ENCODE data around the gene STAM.

STAM gene

DNA sequence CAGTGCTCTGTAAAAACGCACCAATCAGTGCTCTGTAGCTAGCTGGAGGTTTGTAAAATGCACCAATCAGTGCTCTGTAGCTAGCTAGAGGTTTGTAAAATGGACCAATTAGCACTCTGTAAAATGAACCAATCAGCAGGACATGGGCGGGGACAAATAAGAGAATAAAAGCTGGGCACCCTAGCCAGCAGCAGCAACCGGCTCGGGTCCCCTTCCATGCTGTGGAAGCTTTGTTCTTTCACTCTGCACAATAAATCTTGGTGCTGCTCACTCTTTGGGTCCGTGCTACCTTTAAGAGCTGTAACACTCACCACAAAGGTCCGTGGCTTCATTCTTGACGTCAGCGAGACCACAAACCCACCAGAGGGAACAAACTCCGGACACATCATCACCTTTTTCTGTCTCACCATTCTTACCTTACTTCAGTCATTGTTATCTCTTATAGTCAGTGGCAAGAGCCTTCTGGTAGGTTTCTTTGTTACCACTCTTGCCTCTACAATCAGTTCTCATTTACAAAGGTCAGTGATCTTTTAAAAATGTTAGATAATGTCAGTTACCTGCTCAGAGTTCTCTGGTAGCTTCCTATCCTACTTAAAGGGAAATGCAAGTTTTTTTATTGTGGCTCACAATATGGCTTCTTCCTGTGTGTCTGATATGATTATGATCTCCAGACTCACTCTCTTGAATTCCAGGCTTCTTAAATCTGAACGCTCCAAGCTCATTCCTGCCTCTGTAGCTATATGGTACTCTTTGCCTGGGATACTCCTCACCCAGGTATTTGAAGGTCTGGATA, 4.5 kb downstream of the STAM start:
- no peaks in the 10 kb centered on the region for H3K36me3 ChIP-seq (ENCODE audit: control insufficient read depth in 2 of 2, insufficient read depth in 2 of 2, low read length in 2 of 2)
- no peaks in the 10 kb centered on the region for H3K27me3 ChIP-seq (ENCODE audit: control insufficient read depth in 1 of 2, insufficient read depth in 2 of 2, low read length in 2 of 2)
- H3K27ac ChIP-seq (ENCODE audit: low read length) = no peak overlapping the region
- H3K4me3 ChIP-seq (ENCODE audit: low read length in 2 of 2) = no peak overlapping the region
- no peak overlapping the region for H3K9ac ChIP-seq (ENCODE audit: low read length in 2 of 2)
- H3K9me3 ChIP-seq (ENCODE audit: control insufficient read depth in 2 of 2, low read length in 2 of 2) = no peaks in the 10 kb centered on the region
- H3K4me1 ChIP-seq (ENCODE audit: control insufficient read depth, insufficient read depth, low read length) = peaks cover 6% of the 10 kb centered on the region

GRCh38 chr10:17649052-17649451, 5.1 kb downstream of the STAM start:
- H3K9ac ChIP-seq (ENCODE audit: low read length in 2 of 2) = no peak overlapping the region
- no peak overlapping the region for H3K4me3 ChIP-seq (ENCODE audit: low read length in 2 of 2)
- H3K27me3 ChIP-seq (ENCODE audit: control insufficient read depth in 1 of 2, insufficient read depth in 2 of 2, low read length in 2 of 2) = no peaks in the 10 kb centered on the region
- no peaks in the 10 kb centered on the region for H3K9me3 ChIP-seq (ENCODE audit: control insufficient read depth in 2 of 2, low read length in 2 of 2)
- no peak overlapping the region for H3K27ac ChIP-seq (ENCODE audit: low read length)
- H3K36me3 ChIP-seq (ENCODE audit: control insufficient read depth in 2 of 2, insufficient read depth in 2 of 2, low read length in 2 of 2) = no peaks in the 10 kb centered on the region
- H3K4me1 ChIP-seq (ENCODE audit: control insufficient read depth, insufficient read depth, low read length) = peaks cover 6% of the 10 kb centered on the region

GRCh38 chr10:17649836-17650235, 5.9 kb downstream of the STAM start:
- peaks cover 3% of the 10 kb centered on the region for H3K4me1 ChIP-seq (ENCODE audit: control insufficient read depth, insufficient read depth, low read length)
- no peaks in the 10 kb centered on the region for H3K27me3 ChIP-seq (ENCODE audit: control insufficient read depth in 1 of 2, insufficient read depth in 2 of 2, low read length in 2 of 2)

GRCh38 chr10:17650416-17650815, 6.5 kb downstream of the STAM start:
- Histone ChIP-seq H3K27ac (ENCODE audit: low read length) (no peak overlapping the region), H3K4me3 (ENCODE audit: low read length in 2 of 2) (no peak overlapping the region), H3K9ac (ENCODE audit: low read length in 2 of 2) (no peak overlapping the region), H3K27me3 (ENCODE audit: control insufficient read depth in 1 of 2, insufficient read depth in 2 of 2, low read length in 2 of 2) (no peaks in the 10 kb centered on the region), H3K4me1 (ENCODE audit: control insufficient read depth, insufficient read depth, low read length) (peaks cover 2% of the 10 kb centered on the region), H3K36me3 (ENCODE audit: control insufficient read depth in 2 of 2, insufficient read depth in 2 of 2, low read length in 2 of 2) (no peaks in the 10 kb centered on the region), H3K9me3 (ENCODE audit: control insufficient read depth in 2 of 2, low read length in 2 of 2) (no peaks in the 10 kb centered on the region)

More at GRCh38 chr10:17649836-17650235, 5.9 kb downstream of the STAM start:
- Histone ChIP-seq H3K4me3 (ENCODE audit: low read length in 2 of 2) (no peak overlapping the region), H3K27ac (ENCODE audit: low read length) (no peak overlapping the region), H3K9me3 (ENCODE audit: control insufficient read depth in 2 of 2, low read length in 2 of 2) (no peaks in the 10 kb centered on the region), H3K36me3 (ENCODE audit: control insufficient read depth in 2 of 2, insufficient read depth in 2 of 2, low read length in 2 of 2) (no peaks in the 10 kb centered on the region), H3K9ac (ENCODE audit: low read length in 2 of 2) (no peak overlapping the region)

DNA sequence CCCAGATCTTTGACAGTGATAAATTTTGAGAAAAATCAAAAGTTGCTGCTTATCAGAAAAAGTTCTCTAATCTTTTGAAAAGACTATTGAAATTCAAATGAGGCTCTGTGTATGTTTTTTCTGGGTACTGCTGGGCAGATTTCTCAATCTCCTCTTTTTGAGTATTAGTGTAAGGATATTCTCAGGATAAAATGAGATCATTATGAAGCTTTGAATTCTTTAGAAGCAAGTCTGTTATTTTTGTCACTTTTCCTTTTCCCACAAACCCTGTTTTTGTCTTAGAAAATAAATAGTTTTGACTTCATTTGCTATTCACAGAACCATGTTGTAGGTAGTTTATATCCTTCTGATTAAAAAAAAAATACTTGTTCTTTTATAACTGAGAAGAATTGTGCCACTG, 7.9 kb downstream of the STAM start:
- Histone ChIP-seq H3K4me1 (ENCODE audit: control insufficient read depth, insufficient read depth, low read length) (no peaks in the 10 kb centered on the region), H3K27me3 (ENCODE audit: control insufficient read depth in 1 of 2, insufficient read depth in 2 of 2, low read length in 2 of 2) (no peaks in the 10 kb centered on the region), H3K36me3 (ENCODE audit: control insufficient read depth in 2 of 2, insufficient read depth in 2 of 2, low read length in 2 of 2) (no peaks in the 10 kb centered on the region), H3K9me3 (ENCODE audit: control insufficient read depth in 2 of 2, low read length in 2 of 2) (no peaks in the 10 kb centered on the region), H3K9ac (ENCODE audit: low read length in 2 of 2) (no peak overlapping the region), H3K4me3 (ENCODE audit: low read length in 2 of 2) (no peak overlapping the region), H3K27ac (ENCODE audit: low read length) (no peak overlapping the region)

- Histone ChIP-seq H3K36me3 (ENCODE audit: control insufficient read depth in 2 of 2, insufficient read depth in 2 of 2, low read length in 2 of 2) (no peaks in the 10 kb centered on the region), H3K4me1 (ENCODE audit: control insufficient read depth, insufficient read depth, low read length) (no peaks in the 10 kb centered on the region), H3K9me3 (ENCODE audit: control insufficient read depth in 2 of 2, low read length in 2 of 2) (no peaks in the 10 kb centered on the region), H3K9ac (ENCODE audit: low read length in 2 of 2) (no peak overlapping the region), H3K27ac (ENCODE audit: low read length) (no peak overlapping the region), H3K4me3 (ENCODE audit: low read length in 2 of 2) (no peak overlapping the region), H3K27me3 (ENCODE audit: control insufficient read depth in 1 of 2, insufficient read depth in 2 of 2, low read length in 2 of 2) (no peaks in the 10 kb centered on the region)
Measured at GRCh38 chr10:17652585-17652984, 8.6 kb downstream of the STAM start.

DNA sequence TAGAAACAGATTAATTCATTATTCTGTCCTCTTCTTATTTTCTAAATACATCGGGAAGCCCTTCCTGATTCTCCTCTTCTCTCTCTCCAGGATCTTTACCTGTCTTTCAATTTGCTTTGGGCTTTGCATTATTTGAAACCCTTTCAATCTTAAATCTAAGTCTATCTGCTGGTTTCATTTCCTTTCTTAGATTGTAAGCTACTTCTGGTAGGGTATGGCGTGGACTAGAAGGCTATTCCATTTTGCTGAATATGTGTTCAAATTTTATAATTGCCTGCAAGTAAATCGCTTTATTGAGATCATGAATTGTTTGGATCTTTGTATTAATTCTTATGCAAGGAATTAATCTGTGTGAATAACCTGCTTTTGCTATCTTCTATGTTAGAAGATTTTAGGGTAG, 11.1 kb downstream of the STAM start:
- H3K36me3 ChIP-seq (ENCODE audit: control insufficient read depth in 2 of 2, insufficient read depth in 2 of 2, low read length in 2 of 2) = no peaks in the 10 kb centered on the region
- H3K27me3 ChIP-seq (ENCODE audit: control insufficient read depth in 1 of 2, insufficient read depth in 2 of 2, low read length in 2 of 2) = no peaks in the 10 kb centered on the region
- H3K27ac ChIP-seq (ENCODE audit: low read length) = no peak overlapping the region
- no peak overlapping the region for H3K4me3 ChIP-seq (ENCODE audit: low read length in 2 of 2)
- no peaks in the 10 kb centered on the region for H3K9me3 ChIP-seq (ENCODE audit: control insufficient read depth in 2 of 2, low read length in 2 of 2)
- H3K4me1 ChIP-seq (ENCODE audit: control insufficient read depth, insufficient read depth, low read length) = no peaks in the 10 kb centered on the region
- H3K9ac ChIP-seq (ENCODE audit: low read length in 2 of 2) = no peak overlapping the region

GRCh38 chr10:17655567-17656146, 11.7 kb downstream of the STAM start:
- no peak overlapping the region for H3K27ac ChIP-seq (ENCODE audit: low read length)
- H3K9ac ChIP-seq (ENCODE audit: low read length in 2 of 2) = no peak overlapping the region
- no peak overlapping the region for H3K4me3 ChIP-seq (ENCODE audit: low read length in 2 of 2)
- no peaks in the 10 kb centered on the region for H3K27me3 ChIP-seq (ENCODE audit: control insufficient read depth in 1 of 2, insufficient read depth in 2 of 2, low read length in 2 of 2)
- no peaks in the 10 kb centered on the region for H3K9me3 ChIP-seq (ENCODE audit: control insufficient read depth in 2 of 2, low read length in 2 of 2)
- no peaks in the 10 kb centered on the region for H3K36me3 ChIP-seq (ENCODE audit: control insufficient read depth in 2 of 2, insufficient read depth in 2 of 2, low read length in 2 of 2)
- H3K4me1 ChIP-seq (ENCODE audit: control insufficient read depth, insufficient read depth, low read length) = no peaks in the 10 kb centered on the region

- H3K27ac ChIP-seq (ENCODE audit: low read length) = no peak overlapping the region
- no peak overlapping the region for H3K4me3 ChIP-seq (ENCODE audit: low read length in 2 of 2)
Measured at GRCh38 chr10:17657103-17657500, 13.2 kb downstream of the STAM start.

GRCh38 chr10:17659365-17659764, 15.4 kb downstream of the STAM start:
- Histone ChIP-seq H3K9ac (ENCODE audit: low read length in 2 of 2) (no peak overlapping the region), H3K9me3 (ENCODE audit: control insufficient read depth in 2 of 2, low read length in 2 of 2) (no peaks in the 10 kb centered on the region), H3K36me3 (ENCODE audit: control insufficient read depth in 2 of 2, insufficient read depth in 2 of 2, low read length in 2 of 2) (peaks cover 3 to 10% of the 10 kb centered on the region in 2 donors), H3K4me1 (ENCODE audit: control insufficient read depth, insufficient read depth, low read length) (no peaks in the 10 kb centered on the region), H3K4me3 (ENCODE audit: low read length in 2 of 2) (no peak overlapping the region), H3K27me3 (ENCODE audit: control insufficient read depth in 1 of 2, insufficient read depth in 2 of 2, low read length in 2 of 2) (no peaks in the 10 kb centered on the region), H3K27ac (ENCODE audit: low read length) (no peak overlapping the region)

More at GRCh38 chr10:17657103-17657500, 13.2 kb downstream of the STAM start:
- peaks cover 3 to 9% of the 10 kb centered on the region in 2 donors for H3K36me3 ChIP-seq (ENCODE audit: control insufficient read depth in 2 of 2, insufficient read depth in 2 of 2, low read length in 2 of 2)
- no peaks in the 10 kb centered on the region for H3K27me3 ChIP-seq (ENCODE audit: control insufficient read depth in 1 of 2, insufficient read depth in 2 of 2, low read length in 2 of 2)
- no peaks in the 10 kb centered on the region for H3K4me1 ChIP-seq (ENCODE audit: control insufficient read depth, insufficient read depth, low read length)
- H3K9ac ChIP-seq (ENCODE audit: low read length in 2 of 2) = no peak overlapping the region
- H3K9me3 ChIP-seq (ENCODE audit: control insufficient read depth in 2 of 2, low read length in 2 of 2) = no peaks in the 10 kb centered on the region

- H3K4me3 ChIP-seq (ENCODE audit: low read length in 2 of 2) = no peak overlapping the region
- H3K9ac ChIP-seq (ENCODE audit: low read length in 2 of 2) = no peak overlapping the region
- no peaks in the 10 kb centered on the region for H3K9me3 ChIP-seq (ENCODE audit: control insufficient read depth in 2 of 2, low read length in 2 of 2)
- H3K27me3 ChIP-seq (ENCODE audit: control insufficient read depth in 1 of 2, insufficient read depth in 2 of 2, low read length in 2 of 2) = no peaks in the 10 kb centered on the region
- H3K27ac ChIP-seq (ENCODE audit: low read length) = no peak overlapping the region
- peaks cover 3 to 10% of the 10 kb centered on the region in 2 donors for H3K36me3 ChIP-seq (ENCODE audit: control insufficient read depth in 2 of 2, insufficient read depth in 2 of 2, low read length in 2 of 2)
- H3K4me1 ChIP-seq (ENCODE audit: control insufficient read depth, insufficient read depth, low read length) = no peaks in the 10 kb centered on the region
Measured at GRCh38 chr10:17660921-17661320, 17.0 kb downstream of the STAM start.
